ENCODE data around the gene GGTLC1. TPM values are rescaled to one million over a fixed set of nuclear protein-coding genes. Genes with fewer than 3 reads are reported as not detected.

GGTLC1 gene
- total and polyA plus RNA-seq, 2 experiments from 2014 or later = not detected

DNA sequence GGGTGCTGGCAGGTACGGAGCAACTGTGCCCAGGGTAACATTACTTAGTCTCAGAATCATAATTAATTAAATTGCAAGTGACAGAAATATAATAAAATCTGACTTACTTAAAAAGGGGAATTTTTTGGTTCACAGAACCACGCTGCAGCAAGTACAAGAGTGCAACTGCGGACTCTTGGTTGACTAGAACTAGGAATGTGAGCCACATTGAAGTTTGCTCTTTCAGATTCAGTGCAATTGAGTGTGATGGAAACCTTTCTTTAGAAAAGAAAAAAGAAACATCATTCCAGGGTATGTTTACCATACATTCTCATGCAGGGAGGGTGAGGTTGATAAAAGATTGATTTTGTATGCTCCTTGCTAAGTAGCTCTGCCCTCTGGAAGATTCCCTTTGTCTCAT, 45.0 kb upstream of the GGTLC1 start:
- H3K4me1 Mint-ChIP-seq = no peaks in the 10 kb centered on the region
- ATAC-seq (no peak), DNase-seq (ENCODE audit: low spot score) (no peak)
- no peaks in the 10 kb centered on the region for H3K36me3 Mint-ChIP-seq (ENCODE audit: low read depth)
- peaks cover 14% of the 10 kb centered on the region for H3K9me2 ChIP-seq (ENCODE audit: insufficient read depth)
- no peaks in the 10 kb centered on the region for H3K27me3 ChIP-seq (ENCODE audit: insufficient read depth)
- H3K4me2 ChIP-seq = no peak overlapping the region
- no peaks in the 10 kb centered on the region for H4K20me1 ChIP-seq (replicated peaks; ENCODE audit: insufficient read depth)
- TF ChIP-seq, protein P1, sequence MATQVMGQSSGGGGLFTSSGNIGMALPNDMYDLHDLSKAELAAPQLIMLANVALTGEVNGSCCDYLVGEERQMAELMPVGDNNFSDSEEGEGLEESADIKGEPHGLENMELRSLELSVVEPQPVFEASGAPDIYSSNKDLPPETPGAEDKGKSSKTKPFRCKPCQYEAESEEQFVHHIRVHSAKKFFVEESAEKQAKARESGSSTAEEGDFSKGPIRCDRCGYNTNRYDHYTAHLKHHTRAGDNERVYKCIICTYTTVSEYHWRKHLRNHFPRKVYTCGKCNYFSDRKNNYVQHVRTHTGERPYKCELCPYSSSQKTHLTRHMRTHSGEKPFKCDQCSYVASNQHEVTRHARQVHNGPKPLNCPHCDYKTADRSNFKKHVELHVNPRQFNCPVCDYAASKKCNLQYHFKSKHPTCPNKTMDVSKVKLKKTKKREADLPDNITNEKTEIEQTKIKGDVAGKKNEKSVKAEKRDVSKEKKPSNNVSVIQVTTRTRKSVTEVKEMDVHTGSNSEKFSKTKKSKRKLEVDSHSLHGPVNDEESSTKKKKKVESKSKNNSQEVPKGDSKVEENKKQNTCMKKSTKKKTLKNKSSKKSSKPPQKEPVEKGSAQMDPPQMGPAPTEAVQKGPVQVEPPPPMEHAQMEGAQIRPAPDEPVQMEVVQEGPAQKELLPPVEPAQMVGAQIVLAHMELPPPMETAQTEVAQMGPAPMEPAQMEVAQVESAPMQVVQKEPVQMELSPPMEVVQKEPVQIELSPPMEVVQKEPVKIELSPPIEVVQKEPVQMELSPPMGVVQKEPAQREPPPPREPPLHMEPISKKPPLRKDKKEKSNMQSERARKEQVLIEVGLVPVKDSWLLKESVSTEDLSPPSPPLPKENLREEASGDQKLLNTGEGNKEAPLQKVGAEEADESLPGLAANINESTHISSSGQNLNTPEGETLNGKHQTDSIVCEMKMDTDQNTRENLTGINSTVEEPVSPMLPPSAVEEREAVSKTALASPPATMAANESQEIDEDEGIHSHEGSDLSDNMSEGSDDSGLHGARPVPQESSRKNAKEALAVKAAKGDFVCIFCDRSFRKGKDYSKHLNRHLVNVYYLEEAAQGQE (IDR thresholded peaks at IDR 0.05; ENCODE audit: unreplicated experiment) = no peak
- TF ChIP-seq NANOG (IDR thresholded peaks at IDR 0.05; ENCODE audit: borderline replicate concordance) = no peak
- TF ChIP-seq, protein P2, sequence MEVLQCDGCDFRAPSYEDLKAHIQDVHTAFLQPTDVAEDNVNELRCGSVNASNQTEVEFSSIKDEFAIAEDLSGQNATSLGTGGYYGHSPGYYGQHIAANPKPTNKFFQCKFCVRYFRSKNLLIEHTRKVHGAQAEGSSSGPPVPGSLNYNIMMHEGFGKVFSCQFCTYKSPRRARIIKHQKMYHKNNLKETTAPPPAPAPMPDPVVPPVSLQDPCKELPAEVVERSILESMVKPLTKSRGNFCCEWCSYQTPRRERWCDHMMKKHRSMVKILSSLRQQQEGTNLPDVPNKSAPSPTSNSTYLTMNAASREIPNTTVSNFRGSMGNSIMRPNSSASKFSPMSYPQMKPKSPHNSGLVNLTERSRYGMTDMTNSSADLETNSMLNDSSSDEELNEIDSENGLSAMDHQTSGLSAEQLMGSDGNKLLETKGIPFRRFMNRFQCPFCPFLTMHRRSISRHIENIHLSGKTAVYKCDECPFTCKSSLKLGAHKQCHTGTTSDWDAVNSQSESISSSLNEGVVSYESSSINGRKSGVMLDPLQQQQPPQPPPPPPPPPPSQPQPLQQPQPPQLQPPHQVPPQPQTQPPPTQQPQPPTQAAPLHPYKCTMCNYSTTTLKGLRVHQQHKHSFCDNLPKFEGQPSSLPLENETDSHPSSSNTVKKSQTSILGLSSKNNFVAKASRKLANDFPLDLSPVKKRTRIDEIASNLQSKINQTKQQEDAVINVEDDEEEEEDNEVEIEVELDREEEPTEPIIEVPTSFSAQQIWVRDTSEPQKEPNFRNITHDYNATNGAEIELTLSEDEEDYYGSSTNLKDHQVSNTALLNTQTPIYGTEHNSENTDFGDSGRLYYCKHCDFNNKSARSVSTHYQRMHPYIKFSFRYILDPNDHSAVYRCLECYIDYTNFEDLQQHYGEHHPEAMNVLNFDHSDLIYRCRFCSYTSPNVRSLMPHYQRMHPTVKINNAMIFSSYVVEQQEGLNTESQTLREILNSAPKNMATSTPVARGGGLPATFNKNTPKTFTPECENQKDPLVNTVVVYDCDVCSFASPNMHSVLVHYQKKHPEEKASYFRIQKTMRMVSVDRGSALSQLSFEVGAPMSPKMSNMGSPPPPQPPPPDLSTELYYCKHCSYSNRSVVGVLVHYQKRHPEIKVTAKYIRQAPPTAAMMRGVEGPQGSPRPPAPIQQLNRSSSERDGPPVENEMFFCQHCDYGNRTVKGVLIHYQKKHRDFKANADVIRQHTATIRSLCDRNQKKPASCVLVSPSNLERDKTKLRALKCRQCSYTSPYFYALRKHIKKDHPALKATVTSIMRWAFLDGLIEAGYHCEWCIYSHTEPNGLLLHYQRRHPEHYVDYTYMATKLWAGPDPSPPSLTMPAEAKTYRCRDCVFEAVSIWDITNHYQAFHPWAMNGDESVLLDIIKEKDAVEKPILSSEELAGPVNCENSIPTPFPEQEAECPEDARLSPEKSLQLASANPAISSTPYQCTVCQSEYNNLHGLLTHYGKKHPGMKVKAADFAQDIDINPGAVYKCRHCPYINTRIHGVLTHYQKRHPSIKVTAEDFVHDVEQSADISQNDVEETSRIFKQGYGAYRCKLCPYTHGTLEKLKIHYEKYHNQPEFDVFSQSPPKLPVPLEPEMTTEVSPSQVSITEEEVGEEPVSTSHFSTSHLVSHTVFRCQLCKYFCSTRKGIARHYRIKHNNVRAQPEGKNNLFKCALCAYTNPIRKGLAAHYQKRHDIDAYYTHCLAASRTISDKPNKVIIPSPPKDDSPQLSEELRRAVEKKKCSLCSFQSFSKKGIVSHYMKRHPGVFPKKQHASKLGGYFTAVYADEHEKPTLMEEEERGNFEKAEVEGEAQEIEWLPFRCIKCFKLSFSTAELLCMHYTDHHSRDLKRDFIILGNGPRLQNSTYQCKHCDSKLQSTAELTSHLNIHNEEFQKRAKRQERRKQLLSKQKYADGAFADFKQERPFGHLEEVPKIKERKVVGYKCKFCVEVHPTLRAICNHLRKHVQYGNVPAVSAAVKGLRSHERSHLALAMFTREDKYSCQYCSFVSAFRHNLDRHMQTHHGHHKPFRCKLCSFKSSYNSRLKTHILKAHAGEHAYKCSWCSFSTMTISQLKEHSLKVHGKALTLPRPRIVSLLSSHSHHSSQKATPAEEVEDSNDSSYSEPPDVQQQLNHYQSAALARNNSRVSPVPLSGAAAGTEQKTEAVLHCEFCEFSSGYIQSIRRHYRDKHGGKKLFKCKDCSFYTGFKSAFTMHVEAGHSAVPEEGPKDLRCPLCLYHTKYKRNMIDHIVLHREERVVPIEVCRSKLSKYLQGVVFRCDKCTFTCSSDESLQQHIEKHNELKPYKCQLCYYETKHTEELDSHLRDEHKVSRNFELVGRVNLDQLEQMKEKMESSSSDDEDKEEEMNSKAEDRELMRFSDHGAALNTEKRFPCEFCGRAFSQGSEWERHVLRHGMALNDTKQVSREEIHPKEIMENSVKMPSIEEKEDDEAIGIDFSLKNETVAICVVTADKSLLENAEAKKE (CRISPR knock-in tag; IDR thresholded peaks at IDR 0.05) = no peak
- TF ChIP-seq CREB1 (CRISPR knock-in tag; IDR thresholded peaks at IDR 0.05; ENCODE audit: low read depth) = no peak
- TF ChIP-seq, protein P3, sequence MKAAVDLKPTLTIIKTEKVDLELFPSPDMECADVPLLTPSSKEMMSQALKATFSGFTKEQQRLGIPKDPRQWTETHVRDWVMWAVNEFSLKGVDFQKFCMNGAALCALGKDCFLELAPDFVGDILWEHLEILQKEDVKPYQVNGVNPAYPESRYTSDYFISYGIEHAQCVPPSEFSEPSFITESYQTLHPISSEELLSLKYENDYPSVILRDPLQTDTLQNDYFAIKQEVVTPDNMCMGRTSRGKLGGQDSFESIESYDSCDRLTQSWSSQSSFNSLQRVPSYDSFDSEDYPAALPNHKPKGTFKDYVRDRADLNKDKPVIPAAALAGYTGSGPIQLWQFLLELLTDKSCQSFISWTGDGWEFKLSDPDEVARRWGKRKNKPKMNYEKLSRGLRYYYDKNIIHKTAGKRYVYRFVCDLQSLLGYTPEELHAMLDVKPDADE (IDR thresholded peaks at IDR 0.05) = no peak
- TF ChIP-seq JUNB (IDR thresholded peaks at IDR 0.05; ENCODE audit: unreplicated experiment) = no peak
- TF ChIP-seq ZNF331 (CRISPR knock-in tag; IDR thresholded peaks at IDR 0.05; ENCODE audit: low read depth) = no peak
- no peak for TF ChIP-seq EZH2 (IDR thresholded peaks at IDR 0.05; ENCODE audit: low read depth, unreplicated experiment)
- TF ChIP-seq EZH2phosphoT487 (IDR thresholded peaks at IDR 0.05; ENCODE audit: unreplicated experiment) = no peak
- no peak for TF ChIP-seq STAT1 (IDR thresholded peaks at IDR 0.05; ENCODE audit: unreplicated experiment)
- no peak for TF ChIP-seq ZNF114 (CRISPR knock-in tag; IDR thresholded peaks at IDR 0.05)
- TF ChIP-seq POLR2AphosphoS5 (IDR thresholded peaks at IDR 0.05; ENCODE audit: low read depth) = no peak
- TF ChIP-seq, protein P4, sequence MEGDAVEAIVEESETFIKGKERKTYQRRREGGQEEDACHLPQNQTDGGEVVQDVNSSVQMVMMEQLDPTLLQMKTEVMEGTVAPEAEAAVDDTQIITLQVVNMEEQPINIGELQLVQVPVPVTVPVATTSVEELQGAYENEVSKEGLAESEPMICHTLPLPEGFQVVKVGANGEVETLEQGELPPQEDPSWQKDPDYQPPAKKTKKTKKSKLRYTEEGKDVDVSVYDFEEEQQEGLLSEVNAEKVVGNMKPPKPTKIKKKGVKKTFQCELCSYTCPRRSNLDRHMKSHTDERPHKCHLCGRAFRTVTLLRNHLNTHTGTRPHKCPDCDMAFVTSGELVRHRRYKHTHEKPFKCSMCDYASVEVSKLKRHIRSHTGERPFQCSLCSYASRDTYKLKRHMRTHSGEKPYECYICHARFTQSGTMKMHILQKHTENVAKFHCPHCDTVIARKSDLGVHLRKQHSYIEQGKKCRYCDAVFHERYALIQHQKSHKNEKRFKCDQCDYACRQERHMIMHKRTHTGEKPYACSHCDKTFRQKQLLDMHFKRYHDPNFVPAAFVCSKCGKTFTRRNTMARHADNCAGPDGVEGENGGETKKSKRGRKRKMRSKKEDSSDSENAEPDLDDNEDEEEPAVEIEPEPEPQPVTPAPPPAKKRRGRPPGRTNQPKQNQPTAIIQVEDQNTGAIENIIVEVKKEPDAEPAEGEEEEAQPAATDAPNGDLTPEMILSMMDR (conservative IDR thresholded peaks at IDR 0.05; ENCODE audit: low read depth in 2 of 2) = no peak
- no peak overlapping the region for H2AFZ ChIP-seq
- no peaks in the 10 kb centered on the region for H3K9me3 Mint-ChIP-seq
- no peak overlapping the region for H3K4me3 ChIP-seq
- no peak overlapping the region for H3K27ac ChIP-seq (ENCODE audit: low read depth)
- H3F3A ChIP-seq (replicated peaks; ENCODE audit: low read depth) = no peaks in the 10 kb centered on the region
- H3K27me3 Mint-ChIP-seq (ENCODE audit: insufficient read depth, low read depth, poor library complexity) = no peaks in the 10 kb centered on the region
- H3K27ac Mint-ChIP-seq = no peak overlapping the region
- H3K4me3 Mint-ChIP-seq = no peak overlapping the region
- no peaks in the 10 kb centered on the region for H3K4me1 ChIP-seq (ENCODE audit: insufficient read depth)
- H3K36me3 ChIP-seq (ENCODE audit: insufficient read depth) = no peaks in the 10 kb centered on the region
- H3K79me2 ChIP-seq (replicated peaks; ENCODE audit: insufficient read depth) = no peaks in the 10 kb centered on the region
